Stimulated activated CD4-positive, alpha-beta T cell treated with anti-CD3 and anti-CD28 coated beads, Interleukin-12 subunit alpha, Interleukin-12 subunit beta, amount 100 ng/mL, for 4 hours (primary cell): Measurements from ENCODE around the gene ZNF536.
"Not testable (repeated sequence)": the region's sequence is repeated elsewhere in the genome, so short reads cannot be mapped to it uniquely, and the experiment has no call there.

Experiments used
- DNase-seq: peaks from one replicate; pipeline ENCODE4 v3.0.0-alpha.2; 2020

The ZNF536 gene

GRCh38 chr19:30342901-30343300 lies 29.3 kb upstream of the ZNF536 start:
- no peak for DNase-seq

GRCh38 chr19:30344446-30345425 lies 27.4 kb upstream of the ZNF536 start:
- no peak for DNase-seq

- no peak for DNase-seq
Measured at GRCh38 chr19:30345686-30346085, 26.5 kb upstream of the ZNF536 start.

- not testable (repeated sequence) for DNase-seq
Measured at GRCh38 chr19:30346468-30346867, 25.7 kb upstream of the ZNF536 start.

- no peak for DNase-seq
Measured at GRCh38 chr19:30349131-30349730, 23.0 kb upstream of the ZNF536 start.

DNA sequence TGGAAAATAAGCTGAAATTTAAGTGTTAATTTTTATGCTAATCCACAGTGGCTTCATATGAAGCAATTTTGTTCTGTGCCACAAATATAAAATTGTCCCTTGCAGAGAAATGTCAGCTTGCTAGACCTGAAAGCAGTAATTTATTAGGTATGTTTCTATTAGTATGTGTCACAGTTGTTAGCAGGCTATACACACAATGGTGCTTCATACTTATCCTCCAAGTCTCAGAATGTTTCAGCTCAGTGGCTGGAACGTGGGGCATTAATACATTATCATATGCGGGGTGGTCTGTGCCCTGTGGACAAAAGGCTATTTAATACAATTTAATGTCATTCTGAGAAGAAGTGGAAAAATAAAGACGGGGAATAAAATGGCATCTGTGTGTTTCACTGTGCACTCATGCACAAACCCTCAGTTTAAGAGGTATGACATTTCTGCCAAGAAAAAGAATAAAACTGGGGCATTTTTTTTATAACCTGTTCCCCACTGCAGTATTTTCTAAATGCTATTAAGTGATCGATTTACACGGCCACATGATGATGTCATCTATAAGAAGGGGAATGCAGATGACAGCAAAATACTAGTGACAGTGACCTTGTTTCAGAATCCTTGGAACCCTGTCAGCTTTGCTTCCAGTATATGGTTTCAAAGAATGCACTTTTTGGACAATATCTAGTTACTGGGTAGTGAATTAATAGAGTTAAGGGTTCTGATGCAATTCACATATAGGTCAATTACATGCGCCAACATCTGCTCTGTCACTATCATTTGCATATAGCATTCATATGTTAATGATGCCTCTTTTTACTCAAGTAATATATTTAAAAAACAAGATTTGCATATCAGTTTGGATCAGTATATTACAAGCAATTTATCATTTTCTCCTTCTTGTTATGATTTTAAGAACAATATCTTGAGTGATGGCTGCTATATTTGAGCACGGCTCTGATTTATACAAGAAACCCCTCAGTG lies 21.2 kb upstream of the ZNF536 start:
- no peak for DNase-seq

DNA sequence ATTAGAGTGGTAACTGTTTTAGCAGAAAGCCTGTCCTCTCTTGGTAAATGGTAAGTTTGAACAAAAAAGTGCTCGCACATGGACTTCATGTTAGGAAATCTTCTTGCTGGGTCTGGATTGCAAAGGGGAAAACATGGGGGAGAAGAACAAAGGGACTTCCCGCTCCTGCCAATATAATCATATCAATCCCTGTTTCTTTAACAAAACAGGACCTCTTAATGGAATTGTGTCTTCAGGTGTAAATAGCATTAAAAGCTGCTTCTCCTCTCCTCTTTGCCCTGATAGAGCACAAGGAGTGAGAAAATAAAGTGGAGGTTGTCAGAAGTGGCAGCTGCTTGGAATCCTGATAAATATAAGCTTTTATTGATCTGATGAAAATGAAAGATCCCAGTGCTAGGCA lies 20.4 kb upstream of the ZNF536 start:
- no peak for DNase-seq

DNA sequence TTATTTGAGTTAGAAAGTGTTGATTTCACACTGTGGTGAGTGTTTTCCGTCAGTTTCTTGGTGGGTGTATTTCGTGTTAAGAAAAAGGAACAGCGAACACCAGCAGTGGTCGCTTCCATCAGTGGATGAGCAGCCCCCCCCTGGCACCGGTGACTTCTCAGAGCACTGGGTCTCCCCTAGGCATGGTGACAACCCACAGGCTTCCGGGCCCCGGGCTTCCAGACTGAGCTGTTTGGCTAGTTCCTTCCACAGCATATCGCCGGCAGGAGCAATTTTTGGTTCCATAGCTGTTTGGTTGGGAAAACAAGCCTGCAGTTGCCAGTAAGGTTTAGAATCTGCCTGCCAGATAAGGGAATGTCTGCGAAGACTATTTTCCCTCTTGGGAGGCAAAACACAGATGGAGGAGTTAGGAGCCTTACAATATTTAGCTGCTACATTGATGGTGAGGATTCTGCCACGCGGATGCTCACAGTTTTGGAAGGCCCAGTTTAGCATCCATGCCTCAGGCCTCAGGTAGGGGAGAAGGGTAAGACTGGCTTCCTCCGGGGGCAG lies 18.7 kb upstream of the ZNF536 start:
- no peak for DNase-seq

- DNase-seq: no peak
Measured at GRCh38 chr19:30355586-30355985, 16.6 kb upstream of the ZNF536 start.

- DNase-seq: no peak
Measured at GRCh38 chr19:30356951-30357579, 15.1 kb upstream of the ZNF536 start.

- DNase-seq: no peak
Measured at GRCh38 chr19:30357580-30357954, 14.6 kb upstream of the ZNF536 start.

- DNase-seq: no peak
Measured at GRCh38 chr19:30358319-30358718, 13.9 kb upstream of the ZNF536 start.

DNA sequence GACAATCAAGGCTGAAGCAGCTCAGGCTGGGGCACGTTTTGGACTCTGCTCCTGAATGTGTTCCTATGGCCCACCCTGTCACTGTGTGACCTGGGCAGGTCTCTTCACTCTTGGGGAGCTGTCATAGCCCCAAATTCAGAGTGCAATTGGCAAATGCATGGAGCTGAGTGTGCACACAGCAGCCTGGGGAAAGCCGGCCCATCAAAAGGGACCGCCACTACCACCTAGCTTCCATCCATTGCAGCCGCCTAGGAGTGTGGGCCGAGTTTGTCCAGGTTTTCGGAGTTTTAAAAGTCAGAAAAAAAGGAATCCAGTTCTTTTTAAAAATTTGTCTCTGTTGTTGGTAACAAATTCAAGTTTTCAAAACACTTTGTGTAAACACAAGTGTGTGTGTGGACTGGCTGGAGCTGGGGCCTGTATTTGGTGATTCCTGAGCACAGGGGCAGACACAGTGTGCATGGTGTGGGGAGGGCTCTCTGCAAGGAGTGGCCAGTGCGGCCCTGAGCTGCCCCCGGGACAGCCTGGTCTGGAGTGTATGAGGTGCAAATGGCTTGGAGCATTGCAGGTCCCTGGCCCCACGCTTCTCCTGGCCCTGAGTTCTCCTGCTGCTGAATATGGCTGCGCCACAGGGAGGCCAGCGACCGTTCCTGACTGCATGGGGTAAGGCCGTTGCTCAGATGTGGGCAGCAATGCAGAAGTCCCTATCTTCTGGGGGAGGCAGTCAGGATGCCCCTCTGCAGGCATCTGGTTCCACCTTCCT lies 13.2 kb upstream of the ZNF536 start:
- no peak for DNase-seq

DNA sequence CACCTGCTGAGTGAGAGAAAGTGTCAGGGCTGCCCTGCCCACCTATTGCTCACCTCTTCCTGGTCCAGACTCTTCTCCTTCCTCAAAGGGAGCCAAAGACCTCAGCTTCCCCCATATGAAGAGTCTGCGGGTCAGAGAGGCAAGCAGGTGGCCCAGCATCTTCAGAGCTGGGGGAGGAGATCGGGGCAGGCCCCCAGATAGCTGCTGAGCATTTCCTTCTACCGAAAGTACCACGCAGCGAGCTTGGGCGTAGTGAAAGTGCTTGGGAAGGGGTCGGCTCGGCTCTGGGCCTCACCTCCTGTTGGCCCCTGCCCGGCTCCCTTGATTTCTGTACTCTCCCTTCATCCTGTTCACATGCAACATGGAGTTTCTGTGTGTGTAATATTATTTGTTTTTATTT lies 12.2 kb upstream of the ZNF536 start:
- DNase-seq: no peak

DNA sequence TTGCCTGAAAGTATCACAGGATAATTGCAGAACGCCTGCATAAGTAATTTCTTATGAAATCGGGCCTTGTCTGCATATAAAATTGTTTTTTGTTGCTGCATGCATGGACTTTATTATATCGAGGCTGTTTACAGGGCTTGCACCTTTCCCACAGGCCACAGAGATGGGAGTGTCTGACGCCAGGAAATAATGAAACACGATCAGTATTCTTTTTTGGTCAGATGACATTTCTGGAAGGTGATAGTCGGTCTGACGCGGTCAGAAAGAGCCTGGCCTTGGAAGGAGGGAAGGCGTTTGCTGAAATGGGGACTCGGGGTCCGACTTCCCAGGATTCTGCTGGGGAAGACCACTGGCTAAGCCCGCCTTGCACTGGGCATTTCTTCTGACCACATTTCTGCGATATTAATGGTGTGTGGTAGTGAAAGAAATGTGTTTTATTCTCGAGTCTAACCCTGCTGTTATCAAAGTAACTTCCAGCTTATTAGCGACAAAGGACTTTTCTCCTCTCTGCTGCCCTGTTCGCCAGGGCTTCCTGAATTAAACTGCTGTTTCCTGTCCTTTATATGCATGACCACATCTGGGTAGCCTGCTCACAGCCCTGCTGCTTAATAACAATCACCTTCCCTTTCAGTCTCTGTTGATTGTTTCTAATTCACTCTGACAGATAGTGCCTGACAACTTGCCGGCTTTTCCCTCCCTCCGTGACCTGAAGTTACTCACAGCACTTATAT lies 11.6 kb upstream of the ZNF536 start:
- DNase-seq: no peak

DNA sequence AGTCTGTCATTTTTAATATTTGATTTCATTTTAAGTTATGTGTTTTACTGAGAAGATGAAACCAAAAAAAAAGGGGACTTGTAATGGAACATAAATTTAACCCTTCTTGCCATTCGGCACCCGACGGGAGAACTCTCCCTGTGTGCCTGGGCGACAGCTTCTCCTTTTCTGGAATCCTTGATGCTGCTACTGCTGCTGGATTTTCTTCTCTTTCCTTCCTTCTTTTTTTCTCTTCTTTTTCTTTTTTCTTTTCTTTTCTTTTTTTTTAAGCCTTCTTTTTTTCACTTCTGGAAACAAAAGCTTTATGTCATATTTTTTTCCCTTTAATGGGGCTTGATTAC lies 11.1 kb upstream of the ZNF536 start:
- DNase-seq: no peak

DNA sequence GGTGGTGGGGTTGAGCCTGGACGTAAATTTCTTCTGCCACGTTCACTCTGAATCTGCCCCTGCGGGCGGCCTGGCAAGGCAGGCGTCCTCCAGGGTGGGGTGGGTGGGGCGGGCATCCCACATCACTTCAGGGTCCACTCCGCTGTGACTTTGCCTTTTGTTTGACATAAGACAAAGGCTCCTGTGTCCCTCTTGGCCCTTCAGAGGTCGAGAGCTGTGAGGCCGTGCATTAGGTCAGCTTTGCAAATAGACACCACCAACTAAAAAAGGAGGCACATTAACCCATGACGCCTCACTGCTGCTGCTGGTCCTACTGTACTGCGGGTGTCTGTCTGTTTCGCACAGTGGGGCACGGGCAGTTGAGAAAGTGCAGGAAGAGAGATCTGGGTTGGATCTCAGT lies 10.5 kb upstream of the ZNF536 start:
- DNase-seq: no peak

DNA sequence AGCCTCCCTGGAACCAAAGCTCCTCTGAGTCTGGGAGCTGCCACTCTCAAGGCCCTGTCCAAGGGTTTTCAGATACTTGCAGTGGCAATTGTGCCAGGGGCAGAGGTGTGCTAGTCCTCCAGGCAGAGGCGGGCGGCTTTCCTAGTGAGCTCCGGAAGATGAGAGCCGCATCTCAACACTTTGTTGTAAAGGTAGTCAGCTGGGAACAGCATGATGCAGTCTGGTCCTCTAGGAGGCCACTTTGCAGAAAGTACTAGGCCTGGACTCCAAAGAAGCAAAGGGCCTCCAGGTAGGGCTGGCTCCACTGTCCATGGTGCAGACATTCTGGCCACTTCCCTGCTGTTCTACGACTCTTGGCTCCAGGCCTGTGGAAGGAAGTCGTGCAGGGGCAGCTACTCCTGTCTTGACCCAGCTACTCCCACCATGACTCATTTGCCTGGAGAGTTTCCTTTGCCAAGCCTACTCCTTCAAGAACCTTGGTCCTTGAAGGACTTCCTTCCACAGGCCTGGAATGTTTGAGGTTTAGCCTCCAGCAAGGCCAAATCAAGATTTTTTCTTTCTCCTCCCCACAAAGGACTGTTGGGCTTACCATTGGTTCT lies 9.9 kb upstream of the ZNF536 start:
- no peak for DNase-seq

- DNase-seq: no peak
Measured at GRCh38 chr19:30363073-30363472, 9.1 kb upstream of the ZNF536 start.
